SK-N-SH treated with all-trans-retinoic acid at 6 μM for 48 hours (cell line): ENCODE measurements around the gene ROMO1.
A peak's percentile ranks its signal among the peaks of the same experiment; 100 is the strongest.

Experiments
- ATAC-seq: fragments of 200-7000 bp; cut with Tn5 transposase; 3 replicates; pipeline ENCODE4 v1.9.1; 2020; ENCODE audit warnings: mild to moderate bottlenecking, moderate library complexity
- ARNTL ChIP-seq: fragments of 450-650 bp; formaldehyde crosslinking; IDR thresholded peaks from 2 replicates; pipeline ENCODE4 v1.5.0; 2020; ENCODE audit warnings: low read depth, mild to moderate bottlenecking, moderate library complexity, borderline replicate concordance
- BACH2 ChIP-seq: fragments of 250-450 bp; sonication (Bioruptor Pico); IDR thresholded peaks from 2 replicates; pipeline ENCODE4 v1.9.0; 2021; ENCODE audit warnings: mild to moderate bottlenecking, borderline replicate concordance
- CSDC2 ChIP-seq: fragments of 250-450 bp; sonication (Bioruptor Pico); IDR thresholded peaks from 2 replicates; pipeline ENCODE4 v1.5.0; 2020; ENCODE audit warnings: mild to moderate bottlenecking, moderate library complexity
- ESRRG ChIP-seq: fragments of 250-450 bp; sonication (Bioruptor Pico); IDR thresholded peaks from 2 replicates; pipeline ENCODE4 v1.6.1; 2021; ENCODE audit warnings: mild to moderate bottlenecking
- GLIS3 ChIP-seq: fragments of 250-450 bp; sonication (Bioruptor Pico); IDR thresholded peaks from 2 replicates; pipeline ENCODE4 v1.5.0; 2020; ENCODE audit warnings: mild to moderate bottlenecking, moderate library complexity
- ISL1 ChIP-seq: fragments of 250-450 bp; sonication (Bioruptor Pico); IDR thresholded peaks from 2 replicates; pipeline ENCODE4 v2.1.2; 2022; ENCODE audit warnings: mild to moderate bottlenecking, moderate library complexity
- OSR1 ChIP-seq: fragments of 250-450 bp; sonication (Bioruptor Pico); IDR thresholded peaks from 2 replicates; pipeline ENCODE4 v1.8.0; 2022; ENCODE audit warnings: moderate library complexity, mild to moderate bottlenecking, inconsistent platforms
- RARB ChIP-seq: fragments of 250-450 bp; sonication (Bioruptor Pico); IDR thresholded peaks from 2 replicates; pipeline ENCODE4 v1.8.0; 2021; ENCODE audit warnings: mild to moderate bottlenecking, moderate library complexity
- SNAI2 ChIP-seq: fragments of 250-450 bp; sonication (Bioruptor Pico); IDR thresholded peaks from 2 replicates; pipeline ENCODE4 v1.5.0; 2020; ENCODE audit warnings: mild to moderate bottlenecking, moderate library complexity
- TCF4 ChIP-seq: fragments of 250-450 bp; sonication (Bioruptor Pico); IDR thresholded peaks from 2 replicates; pipeline ENCODE4 v1.8.0; 2021; ENCODE audit warnings: mild to moderate bottlenecking, moderate library complexity, borderline replicate concordance
- TOX ChIP-seq: fragments of 250-450 bp; sonication (Bioruptor Pico); IDR thresholded peaks from 2 replicates; pipeline ENCODE4 v1.8.0; 2021; ENCODE audit warnings: mild to moderate bottlenecking, moderate library complexity, borderline replicate concordance
- ZC3H10 ChIP-seq: fragments of 250-450 bp; sonication (Bioruptor Pico); IDR thresholded peaks from 2 replicates; pipeline ENCODE4 v1.5.1; 2021; ENCODE audit warnings: mild to moderate bottlenecking, moderate library complexity
- ZFP3 ChIP-seq: fragments of 250-450 bp; sonication (Bioruptor Pico); IDR thresholded peaks from 2 replicates; pipeline ENCODE4 v1.5.0; 2020; ENCODE audit warnings: mild to moderate bottlenecking, moderate library complexity
- ZFP30 ChIP-seq: fragments of 450-650 bp; formaldehyde crosslinking; IDR thresholded peaks from 2 replicates; pipeline ENCODE4 v1.5.0; 2022; ENCODE audit warnings: mild to moderate bottlenecking, moderate library complexity
- ZNF565 ChIP-seq: fragments of 450-650 bp; formaldehyde crosslinking; conservative IDR thresholded peaks from 2 replicates; pipeline ENCODE4 v1.5.0; 2020; ENCODE audit warnings: low read depth, mild to moderate bottlenecking, moderate library complexity
- ZNF70 ChIP-seq: fragments of 450-650 bp; formaldehyde crosslinking; IDR thresholded peaks from 2 replicates; pipeline ENCODE4 v1.5.0; 2020; ENCODE audit warnings: mild to moderate bottlenecking, moderate library complexity
- ZNF8 ChIP-seq: fragments of 450-650 bp; formaldehyde crosslinking; IDR thresholded peaks from 2 replicates; pipeline ENCODE4 v1.5.0; 2020; ENCODE audit warnings: mild to moderate bottlenecking, moderate library complexity
- TF ChIP-seq, protein P1 (sequence below): fragments of 250-450 bp; sonication (Bioruptor Pico); IDR thresholded peaks from 2 replicates; pipeline ENCODE4 v1.5.1; 2021; ENCODE audit warnings: mild to moderate bottlenecking, moderate library complexity
- TF ChIP-seq, protein P2 (sequence below): fragments of 250-450 bp; sonication (Bioruptor Pico); IDR thresholded peaks from 2 replicates; pipeline ENCODE4 v1.8.0; 2020; ENCODE audit warnings: mild to moderate bottlenecking, moderate library complexity, borderline replicate concordance
- TF ChIP-seq, protein P3 (sequence below): fragments of 250-450 bp; sonication (Bioruptor Pico); IDR thresholded peaks from 2 replicates; pipeline ENCODE4 v1.8.0; 2021; ENCODE audit warnings: low read depth, mild to moderate bottlenecking, moderate library complexity, borderline replicate concordance
- TF ChIP-seq, protein P4 (sequence below): fragments of 250-450 bp; sonication (Bioruptor Pico); IDR thresholded peaks from 2 replicates; pipeline ENCODE4 v1.5.1; 2020; ENCODE audit warnings: low read depth, mild to moderate bottlenecking, moderate library complexity
- TF ChIP-seq, protein P5 (sequence below): fragments of 250-450 bp; sonication (Bioruptor Pico); IDR thresholded peaks from 2 replicates; pipeline ENCODE4 v1.5.0; 2020; ENCODE audit warnings: mild to moderate bottlenecking, moderate library complexity

The ROMO1 gene

DNA sequence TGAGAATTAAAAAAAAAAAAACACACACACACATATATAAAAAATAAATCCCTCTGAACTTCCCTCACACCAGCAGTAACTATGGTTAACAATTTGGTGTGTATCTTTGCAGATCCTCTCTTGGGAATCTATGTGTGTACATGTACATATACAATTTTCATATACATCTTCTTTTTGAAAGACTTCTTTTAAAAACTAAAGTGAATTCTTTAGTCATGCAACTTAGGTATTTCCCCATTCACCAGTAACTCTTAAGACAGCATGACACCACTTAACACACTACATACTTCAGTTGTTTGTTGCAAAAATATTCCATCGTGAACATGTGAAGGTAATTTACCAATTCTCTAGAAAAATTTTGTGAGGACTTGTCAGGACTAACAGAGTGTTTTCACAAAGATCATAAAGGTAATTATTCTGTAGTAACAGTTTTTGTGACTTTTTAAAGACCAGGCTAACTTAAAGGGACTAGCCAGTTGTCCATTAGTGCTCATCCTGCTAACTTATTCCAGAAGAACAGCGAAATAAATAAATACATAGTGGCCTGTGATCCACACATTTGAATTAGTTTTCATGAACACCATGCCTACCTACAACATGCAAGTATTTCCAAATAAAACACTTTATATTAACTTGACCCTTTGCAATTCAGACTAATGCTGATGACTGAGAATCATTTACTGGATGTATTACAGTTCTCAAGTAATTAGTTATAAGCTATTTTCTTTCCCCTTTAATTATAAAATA, 30.8 kb downstream of the ROMO1 start:
- no peak for TF ChIP-seq ZNF8 (CRISPR knock-in tag)
- TF ChIP-seq, protein P1, sequence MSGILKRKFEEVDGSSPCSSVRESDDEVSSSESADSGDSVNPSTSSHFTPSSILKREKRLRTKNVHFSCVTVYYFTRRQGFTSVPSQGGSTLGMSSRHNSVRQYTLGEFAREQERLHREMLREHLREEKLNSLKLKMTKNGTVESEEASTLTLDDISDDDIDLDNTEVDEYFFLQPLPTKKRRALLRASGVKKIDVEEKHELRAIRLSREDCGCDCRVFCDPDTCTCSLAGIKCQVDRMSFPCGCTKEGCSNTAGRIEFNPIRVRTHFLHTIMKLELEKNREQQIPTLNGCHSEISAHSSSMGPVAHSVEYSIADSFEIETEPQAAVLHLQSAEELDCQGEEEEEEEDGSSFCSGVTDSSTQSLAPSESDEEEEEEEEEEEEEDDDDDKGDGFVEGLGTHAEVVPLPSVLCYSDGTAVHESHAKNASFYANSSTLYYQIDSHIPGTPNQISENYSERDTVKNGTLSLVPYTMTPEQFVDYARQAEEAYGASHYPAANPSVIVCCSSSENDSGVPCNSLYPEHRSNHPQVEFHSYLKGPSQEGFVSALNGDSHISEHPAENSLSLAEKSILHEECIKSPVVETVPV (CRISPR knock-in tag), result no peak
- TF ChIP-seq, protein P2, sequence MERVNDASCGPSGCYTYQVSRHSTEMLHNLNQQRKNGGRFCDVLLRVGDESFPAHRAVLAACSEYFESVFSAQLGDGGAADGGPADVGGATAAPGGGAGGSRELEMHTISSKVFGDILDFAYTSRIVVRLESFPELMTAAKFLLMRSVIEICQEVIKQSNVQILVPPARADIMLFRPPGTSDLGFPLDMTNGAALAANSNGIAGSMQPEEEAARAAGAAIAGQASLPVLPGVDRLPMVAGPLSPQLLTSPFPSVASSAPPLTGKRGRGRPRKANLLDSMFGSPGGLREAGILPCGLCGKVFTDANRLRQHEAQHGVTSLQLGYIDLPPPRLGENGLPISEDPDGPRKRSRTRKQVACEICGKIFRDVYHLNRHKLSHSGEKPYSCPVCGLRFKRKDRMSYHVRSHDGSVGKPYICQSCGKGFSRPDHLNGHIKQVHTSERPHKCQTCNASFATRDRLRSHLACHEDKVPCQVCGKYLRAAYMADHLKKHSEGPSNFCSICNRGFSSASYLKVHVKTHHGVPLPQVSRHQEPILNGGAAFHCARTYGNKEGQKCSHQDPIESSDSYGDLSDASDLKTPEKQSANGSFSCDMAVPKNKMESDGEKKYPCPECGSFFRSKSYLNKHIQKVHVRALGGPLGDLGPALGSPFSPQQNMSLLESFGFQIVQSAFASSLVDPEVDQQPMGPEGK, result no peak
- TF ChIP-seq ZNF70 (CRISPR knock-in tag), result no peak
- TF ChIP-seq OSR1 (CRISPR knock-in tag), result no peak
- no peak for TF ChIP-seq ZNF565 (CRISPR knock-in tag)
- TF ChIP-seq, protein P3, sequence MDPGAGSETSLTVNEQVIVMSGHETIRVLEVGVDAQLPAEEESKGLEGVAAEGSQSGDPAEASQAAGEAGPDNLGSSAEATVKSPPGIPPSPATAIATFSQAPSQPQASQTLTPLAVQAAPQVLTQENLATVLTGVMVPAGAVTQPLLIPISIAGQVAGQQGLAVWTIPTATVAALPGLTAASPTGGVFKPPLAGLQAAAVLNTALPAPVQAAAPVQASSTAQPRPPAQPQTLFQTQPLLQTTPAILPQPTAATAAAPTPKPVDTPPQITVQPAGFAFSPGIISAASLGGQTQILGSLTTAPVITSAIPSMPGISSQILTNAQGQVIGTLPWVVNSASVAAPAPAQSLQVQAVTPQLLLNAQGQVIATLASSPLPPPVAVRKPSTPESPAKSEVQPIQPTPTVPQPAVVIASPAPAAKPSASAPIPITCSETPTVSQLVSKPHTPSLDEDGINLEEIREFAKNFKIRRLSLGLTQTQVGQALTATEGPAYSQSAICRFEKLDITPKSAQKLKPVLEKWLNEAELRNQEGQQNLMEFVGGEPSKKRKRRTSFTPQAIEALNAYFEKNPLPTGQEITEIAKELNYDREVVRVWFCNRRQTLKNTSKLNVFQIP (CRISPR knock-in tag), result no peak
- no peak for TF ChIP-seq ESRRG
- no peak for TF ChIP-seq CSDC2 (CRISPR knock-in tag)
- no peak for TF ChIP-seq ZFP3
- TF ChIP-seq GLIS3 (CRISPR knock-in tag), result no peak
- TF ChIP-seq ISL1, result no peak
- no peak for TF ChIP-seq ARNTL (CRISPR knock-in tag)
- TF ChIP-seq RARB (CRISPR knock-in tag), result no peak
- no peak for TF ChIP-seq ZC3H10 (CRISPR knock-in tag)
- TF ChIP-seq BACH2, result no peak
- TF ChIP-seq ZFP30 (CRISPR knock-in tag), result no peak
- TF ChIP-seq, protein P4, sequence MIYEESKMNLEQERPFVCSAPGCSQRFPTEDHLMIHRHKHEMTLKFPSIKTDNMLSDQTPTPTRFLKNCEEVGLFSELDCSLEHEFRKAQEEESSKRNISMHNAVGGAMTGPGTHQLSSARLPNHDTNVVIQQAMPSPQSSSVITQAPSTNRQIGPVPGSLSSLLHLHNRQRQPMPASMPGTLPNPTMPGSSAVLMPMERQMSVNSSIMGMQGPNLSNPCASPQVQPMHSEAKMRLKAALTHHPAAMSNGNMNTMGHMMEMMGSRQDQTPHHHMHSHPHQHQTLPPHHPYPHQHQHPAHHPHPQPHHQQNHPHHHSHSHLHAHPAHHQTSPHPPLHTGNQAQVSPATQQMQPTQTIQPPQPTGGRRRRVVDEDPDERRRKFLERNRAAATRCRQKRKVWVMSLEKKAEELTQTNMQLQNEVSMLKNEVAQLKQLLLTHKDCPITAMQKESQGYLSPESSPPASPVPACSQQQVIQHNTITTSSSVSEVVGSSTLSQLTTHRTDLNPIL (CRISPR knock-in tag), result no peak
- ATAC-seq, result no peak

DNA sequence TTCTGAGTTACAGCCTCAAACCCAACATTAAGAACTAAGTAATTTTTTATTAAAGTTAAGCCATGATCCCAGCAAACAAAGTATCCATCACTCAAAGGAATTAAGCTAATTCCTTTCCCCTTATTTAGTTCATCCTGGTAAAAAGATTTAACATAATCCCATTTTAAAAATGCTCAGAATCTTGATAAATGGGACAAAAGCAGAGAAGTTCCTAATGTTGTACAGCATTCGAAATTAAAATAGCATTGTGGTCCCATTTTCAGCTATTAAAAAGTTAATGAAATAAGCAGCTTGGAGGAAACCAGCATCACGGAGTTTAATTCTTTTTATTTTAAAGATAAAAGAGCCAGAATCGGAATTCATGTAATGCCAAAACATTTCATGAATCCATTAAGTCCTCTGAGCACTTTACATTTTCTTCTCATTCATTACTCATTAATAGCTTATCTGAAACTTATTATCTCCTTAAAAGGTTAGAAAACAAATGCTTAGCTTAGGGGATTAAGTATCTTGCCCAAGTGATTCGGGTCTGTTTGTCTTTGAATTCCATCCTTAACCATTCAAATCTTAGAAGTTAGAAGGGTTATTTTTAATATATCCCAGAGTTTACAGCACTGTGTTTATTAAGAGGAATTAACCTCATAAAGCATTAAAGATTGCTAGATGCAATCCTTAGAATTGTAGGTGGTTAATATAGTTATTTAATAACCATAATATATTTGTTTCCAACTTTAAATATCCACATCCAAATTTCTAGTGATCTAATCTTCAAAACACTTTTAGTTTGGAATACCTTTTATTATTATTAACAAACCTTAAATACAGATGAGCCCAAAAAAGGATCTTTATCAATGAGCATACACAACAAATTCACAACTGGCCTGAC, 31.6 kb downstream of the ROMO1 start:
- TF ChIP-seq ISL1 (peak; percentile 91), ARNTL (CRISPR knock-in tag) (no peak)
- TF ChIP-seq, all 23 proteins: peak for 1
- ATAC-seq, result no peak

DNA sequence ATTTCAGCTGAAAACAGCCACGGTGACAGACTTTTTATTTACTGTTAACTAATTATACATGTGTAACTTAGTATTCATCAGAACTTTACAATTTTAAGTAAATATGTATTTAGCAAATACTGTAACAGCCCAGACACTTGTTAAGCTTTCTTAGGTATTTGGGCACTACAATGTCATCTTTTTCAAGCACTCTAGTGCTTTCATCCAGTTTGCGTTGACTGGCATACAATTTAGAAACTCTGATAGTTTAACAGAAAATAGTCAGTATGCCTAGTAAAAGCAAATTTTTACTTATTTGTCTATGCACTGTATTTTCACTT, 32.2 kb downstream of the ROMO1 start:
- TF ChIP-seq, protein P1 (CRISPR knock-in tag), result no peak
- TF ChIP-seq, protein P4 (CRISPR knock-in tag), result no peak
- no peak for TF ChIP-seq ZFP30 (CRISPR knock-in tag)
- TF ChIP-seq, protein P3 (CRISPR knock-in tag), result no peak
- TF ChIP-seq, protein P5, sequence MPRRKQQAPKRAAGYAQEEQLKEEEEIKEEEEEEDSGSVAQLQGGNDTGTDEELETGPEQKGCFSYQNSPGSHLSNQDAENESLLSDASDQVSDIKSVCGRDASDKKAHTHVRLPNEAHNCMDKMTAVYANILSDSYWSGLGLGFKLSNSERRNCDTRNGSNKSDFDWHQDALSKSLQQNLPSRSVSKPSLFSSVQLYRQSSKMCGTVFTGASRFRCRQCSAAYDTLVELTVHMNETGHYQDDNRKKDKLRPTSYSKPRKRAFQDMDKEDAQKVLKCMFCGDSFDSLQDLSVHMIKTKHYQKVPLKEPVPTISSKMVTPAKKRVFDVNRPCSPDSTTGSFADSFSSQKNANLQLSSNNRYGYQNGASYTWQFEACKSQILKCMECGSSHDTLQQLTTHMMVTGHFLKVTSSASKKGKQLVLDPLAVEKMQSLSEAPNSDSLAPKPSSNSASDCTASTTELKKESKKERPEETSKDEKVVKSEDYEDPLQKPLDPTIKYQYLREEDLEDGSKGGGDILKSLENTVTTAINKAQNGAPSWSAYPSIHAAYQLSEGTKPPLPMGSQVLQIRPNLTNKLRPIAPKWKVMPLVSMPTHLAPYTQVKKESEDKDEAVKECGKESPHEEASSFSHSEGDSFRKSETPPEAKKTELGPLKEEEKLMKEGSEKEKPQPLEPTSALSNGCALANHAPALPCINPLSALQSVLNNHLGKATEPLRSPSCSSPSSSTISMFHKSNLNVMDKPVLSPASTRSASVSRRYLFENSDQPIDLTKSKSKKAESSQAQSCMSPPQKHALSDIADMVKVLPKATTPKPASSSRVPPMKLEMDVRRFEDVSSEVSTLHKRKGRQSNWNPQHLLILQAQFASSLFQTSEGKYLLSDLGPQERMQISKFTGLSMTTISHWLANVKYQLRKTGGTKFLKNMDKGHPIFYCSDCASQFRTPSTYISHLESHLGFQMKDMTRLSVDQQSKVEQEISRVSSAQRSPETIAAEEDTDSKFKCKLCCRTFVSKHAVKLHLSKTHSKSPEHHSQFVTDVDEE, result no peak
- no peak for TF ChIP-seq RARB (CRISPR knock-in tag)
- TF ChIP-seq SNAI2 (CRISPR knock-in tag), result no peak
- TF ChIP-seq ZFP3, result no peak
- no peak for TF ChIP-seq ZNF8 (CRISPR knock-in tag)
- TF ChIP-seq CSDC2 (CRISPR knock-in tag), result no peak
- no peak for TF ChIP-seq ISL1
- no peak for TF ChIP-seq ZNF70 (CRISPR knock-in tag)
- TF ChIP-seq TOX, result no peak
- TF ChIP-seq TCF4 (CRISPR knock-in tag), result no peak
- ATAC-seq, result no peak
